Activated CD8-positive, alpha-beta memory T cell treated with anti-CD3 and anti-CD28 coated beads for 4 hours (primary cell): ENCODE measurements around the gene SMIM44.

Source experiments
- DNase-seq, 2 donors: peaks; one replicate each; pipeline ENCODE4 v3.0.0-alpha.2; 2020; ENCODE audit warnings: low read depth in 2 of 2

Gene SMIM44

GRCh38 chr19:3477506-3477905 lies 5.7 kb downstream of the SMIM44 start:
- no peak for DNase-seq

- no peak for DNase-seq
Observed at GRCh38 chr19:3476830-3477229, 6.4 kb downstream of the SMIM44 start.

GRCh38 chr19:3475449-3475848 lies 7.8 kb downstream of the SMIM44 start:
- no peak for DNase-seq

DNA sequence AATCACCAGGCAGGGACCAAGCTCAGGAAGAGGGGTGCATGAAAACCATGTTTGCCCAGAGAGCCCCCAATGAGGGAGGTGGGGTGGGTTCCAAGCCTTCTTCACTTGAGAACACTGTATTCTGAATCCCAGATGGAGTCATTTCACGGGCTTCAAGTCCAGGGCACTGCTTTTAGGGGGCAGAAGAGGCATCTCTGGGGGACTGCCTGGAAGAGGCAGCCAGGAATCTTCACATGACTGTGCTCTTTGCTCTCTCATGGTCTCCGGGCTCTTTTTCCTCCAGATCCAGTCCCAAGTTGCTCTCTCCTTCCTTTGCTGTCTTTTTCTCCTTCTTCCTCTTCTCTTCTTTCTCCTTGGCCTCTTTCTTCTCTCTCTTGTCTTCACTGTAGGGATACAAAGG lies 8.6 kb downstream of the SMIM44 start:
- DNase-seq, result no peak

GRCh38 chr19:3474010-3474409 lies 9.2 kb downstream of the SMIM44 start:
- no peak for DNase-seq

DNA sequence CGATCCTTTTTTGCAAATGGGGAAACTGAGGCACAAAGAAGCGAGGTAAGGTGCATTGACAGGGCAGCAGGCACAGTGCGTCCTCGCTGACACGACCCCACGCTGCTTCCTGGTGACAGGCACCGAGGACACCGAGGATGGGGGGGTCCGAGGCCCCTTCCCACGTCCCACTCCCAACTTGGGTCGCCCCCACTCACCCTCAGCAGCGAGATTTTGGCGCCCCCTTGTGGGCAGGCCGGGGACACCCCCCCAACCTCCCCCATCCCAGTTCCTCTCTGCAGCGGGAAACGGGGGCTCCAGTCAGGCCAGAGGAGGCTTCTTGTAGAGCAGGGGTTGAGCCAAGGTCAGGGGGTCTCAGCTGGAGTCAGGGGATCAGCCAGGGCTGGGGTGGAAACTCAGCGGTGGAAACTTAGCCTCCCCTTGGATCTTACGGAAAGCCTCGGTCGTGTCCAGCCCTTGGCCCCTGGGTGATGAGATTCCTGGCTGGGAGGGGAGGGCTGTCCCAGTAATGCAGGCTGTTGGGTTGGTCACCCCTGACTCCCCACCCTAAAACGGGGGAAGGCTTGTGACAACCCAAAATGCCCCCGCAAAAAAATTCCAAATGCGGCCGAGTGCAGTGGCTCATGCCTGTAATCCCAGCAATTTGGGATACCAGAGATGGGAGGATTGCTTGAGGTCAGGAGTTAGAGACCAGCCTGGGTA lies 11.1 kb downstream of the SMIM44 start:
- no peak for DNase-seq

GRCh38 chr19:3470500-3471128 lies 12.6 kb downstream of the SMIM44 start:
- no peak for DNase-seq

- no peak for DNase-seq
Observed at GRCh38 chr19:3469638-3470499, 13.4 kb downstream of the SMIM44 start.

- DNase-seq, result no peak
Observed at GRCh38 chr19:3468211-3468610, 15.0 kb downstream of the SMIM44 start.

GRCh38 chr19:3467437-3468198 lies 15.6 kb downstream of the SMIM44 start:
- no peak for DNase-seq

GRCh38 chr19:3466635-3467034 lies 16.6 kb downstream of the SMIM44 start:
- DNase-seq, result no peak

GRCh38 chr19:3465552-3465951 lies 17.7 kb downstream of the SMIM44 start:
- DNase-seq, result no peak

DNA sequence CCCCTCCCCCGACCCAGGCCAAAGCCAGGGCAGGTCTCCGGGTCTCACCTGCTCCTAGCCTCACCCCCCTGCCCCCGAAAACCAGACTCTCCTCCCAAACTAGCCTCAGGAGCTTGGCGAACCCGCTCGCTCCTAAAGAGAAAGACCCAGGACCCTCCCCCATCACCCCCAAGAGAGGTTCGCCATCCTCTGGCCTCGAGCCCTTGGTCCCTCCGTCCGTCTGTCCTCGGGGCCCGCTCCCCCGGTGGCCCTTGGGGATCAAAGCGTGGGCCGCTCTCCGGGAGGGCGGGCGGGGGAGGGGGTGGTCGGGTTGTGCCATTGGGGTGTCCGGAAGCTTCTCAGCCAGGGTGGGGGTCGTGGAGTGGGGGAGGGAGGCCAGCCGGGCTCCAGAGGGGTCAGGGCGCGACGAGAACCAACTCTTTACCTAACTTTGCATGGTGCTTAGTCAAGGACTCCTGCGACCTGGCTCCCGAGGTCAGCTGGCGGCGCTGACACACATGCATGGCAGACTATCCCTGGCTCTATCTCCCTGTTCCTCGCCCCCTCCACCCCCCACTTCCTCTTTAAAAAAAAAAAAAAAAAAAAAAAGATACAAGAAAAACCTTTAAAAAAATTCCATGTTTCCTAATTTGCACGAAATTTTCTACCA lies 18.5 kb downstream of the SMIM44 start:
- DNase-seq, result no peak

- no peak for DNase-seq
Observed at GRCh38 chr19:3463714-3464586, 19.3 kb downstream of the SMIM44 start.

DNA sequence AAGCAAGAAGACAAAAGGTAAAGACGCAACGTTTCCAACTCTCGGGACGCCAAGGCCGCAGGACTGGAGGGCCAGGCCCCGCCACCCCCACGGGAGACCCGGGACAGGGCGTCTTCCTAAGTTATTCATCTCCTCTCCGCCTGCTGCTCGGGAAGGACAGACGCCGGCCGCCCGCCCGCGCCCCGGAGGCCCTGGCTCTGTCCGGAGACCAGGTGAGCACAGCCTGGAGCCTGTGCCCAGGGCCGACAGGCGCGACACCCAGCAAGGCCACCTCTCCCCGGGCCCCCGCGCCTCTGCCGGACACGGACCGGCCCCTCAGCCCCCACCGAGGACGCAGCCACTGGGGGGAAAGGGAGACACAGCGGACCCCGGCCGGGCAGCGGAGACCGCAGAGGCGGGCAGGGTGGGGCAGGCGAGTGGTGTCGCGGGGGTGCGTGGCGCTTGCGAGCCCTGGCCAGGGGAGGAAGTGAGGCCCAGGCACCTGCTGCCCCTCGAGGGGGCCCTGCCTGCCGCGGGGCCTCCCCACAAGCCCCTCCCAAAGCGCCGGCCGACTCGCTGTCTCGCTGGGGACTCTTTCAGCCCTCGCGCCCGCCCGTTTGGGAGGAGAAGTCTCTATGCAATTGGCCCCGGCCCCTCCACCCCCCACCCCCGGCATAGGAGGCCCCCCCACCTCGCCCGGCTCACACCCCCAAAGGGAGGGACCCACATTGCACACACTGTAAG lies 20.1 kb downstream of the SMIM44 start:
- no peak for DNase-seq

DNA sequence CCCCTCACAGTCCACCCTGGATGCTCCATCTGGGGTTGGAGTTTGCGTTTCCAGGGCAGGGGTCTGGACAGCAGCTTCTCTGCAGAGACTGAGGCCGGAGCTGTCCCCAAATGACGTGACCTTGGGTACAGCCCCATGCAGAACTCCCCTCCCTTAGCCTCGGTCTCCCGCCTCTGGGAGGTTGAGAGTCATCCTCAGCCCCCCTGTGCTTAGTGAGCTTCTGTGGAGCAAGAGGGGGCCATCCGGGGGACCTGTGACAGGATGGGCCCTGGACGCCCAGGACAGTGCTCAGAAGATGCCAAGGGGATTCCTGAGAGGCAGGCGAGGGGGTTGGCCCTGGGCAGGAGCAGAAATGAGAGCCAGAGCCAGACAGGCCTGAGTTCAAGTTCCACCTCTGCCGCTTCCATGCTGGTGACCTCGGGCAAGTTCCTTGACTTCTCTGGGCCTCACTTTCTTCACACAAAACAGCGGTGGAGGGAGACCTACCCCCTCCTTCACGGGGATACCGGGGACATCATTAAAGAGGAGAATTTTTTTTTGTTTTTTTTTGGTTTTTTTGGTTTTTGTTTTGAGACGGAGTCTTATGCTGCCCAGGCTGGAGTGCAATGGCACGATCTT lies 23.2 kb downstream of the SMIM44 start:
- DNase-seq, result no peak

DNA sequence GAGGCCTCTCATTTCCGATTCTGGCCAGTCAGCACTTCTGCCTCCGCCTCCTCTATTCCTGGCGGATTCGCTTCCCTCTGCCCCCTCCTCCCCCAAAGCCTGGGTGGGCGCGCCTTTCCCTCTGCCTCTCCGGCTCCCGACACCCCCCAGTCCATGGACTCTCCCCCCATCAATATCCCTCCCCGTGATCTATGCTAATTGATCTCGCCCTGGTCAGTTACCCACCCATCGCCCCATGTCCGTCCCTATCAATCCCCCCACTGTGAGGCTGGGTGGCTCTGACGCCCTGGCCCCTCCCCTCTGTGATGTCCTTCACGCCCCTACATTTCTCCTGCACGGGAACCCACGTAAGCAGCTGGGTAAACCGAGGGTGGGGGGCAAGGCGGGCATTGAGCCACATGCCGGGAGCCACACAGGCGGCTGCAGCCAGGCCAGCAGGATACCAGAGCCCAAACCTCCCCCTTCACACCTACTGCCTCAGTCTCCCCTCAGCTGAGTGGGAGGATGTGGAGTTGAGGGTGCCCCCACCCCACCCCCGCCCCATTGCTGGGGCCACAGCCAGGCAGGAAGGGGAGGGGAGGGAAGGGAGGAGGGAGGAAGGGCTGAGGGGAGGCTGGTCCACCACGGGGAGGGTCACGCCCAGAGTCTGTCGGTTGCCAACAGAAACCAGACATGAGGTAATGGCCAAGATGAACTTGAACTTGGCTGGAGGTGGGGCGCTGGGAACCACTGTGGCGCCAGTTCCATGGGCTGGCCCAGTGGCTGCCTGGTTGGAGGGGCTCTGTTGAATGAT lies 24.0 kb downstream of the SMIM44 start:
- no peak for DNase-seq

DNA sequence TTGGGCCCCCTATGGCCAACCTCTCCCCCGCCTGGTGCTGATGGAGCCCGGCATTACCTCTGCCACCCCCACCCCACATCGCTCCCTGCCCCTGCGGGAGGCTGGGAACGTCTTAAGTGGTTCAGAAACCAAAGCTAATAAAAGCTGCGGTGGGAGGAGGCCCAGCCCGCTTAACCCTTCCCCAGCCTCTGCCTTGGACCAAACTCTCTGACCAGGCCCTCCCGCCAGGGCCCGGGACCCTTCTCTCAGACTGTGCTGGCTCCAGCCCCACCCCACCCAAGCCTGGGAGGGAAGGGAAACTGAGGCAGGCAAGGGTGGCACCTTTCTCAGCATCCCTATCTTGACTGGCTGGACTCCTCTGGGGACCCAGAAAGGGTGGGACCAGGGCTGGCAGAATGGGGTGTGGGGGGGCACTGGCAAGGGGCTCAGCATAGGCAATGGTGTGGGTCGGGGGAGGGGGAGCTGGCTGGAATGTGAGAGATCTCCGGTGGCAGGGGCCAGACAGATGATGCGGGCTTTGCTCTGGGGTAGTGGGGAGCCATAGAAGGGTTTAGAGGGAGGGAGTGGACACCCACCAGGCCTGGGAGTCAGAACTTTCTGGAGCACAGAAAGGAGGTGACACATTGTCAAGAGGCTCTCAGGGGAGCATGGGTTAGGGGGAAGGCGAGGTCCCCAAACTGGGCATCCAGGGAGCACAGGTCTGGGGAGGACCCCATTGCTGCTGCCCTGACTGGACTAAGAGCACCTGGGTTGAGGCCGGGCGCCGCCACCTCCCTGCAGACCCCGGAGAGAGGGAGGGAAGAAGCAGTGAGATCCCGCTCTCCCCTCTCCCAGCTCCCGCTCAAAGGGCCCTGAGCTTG lies 24.8 kb downstream of the SMIM44 start:
- no peak for DNase-seq
